HG03097 (cell line): ENCODE measurements around the gene MMRN2.
A peak's percentile ranks its signal among the peaks of the same experiment; 100 is the strongest.

ENCODE experiments used
- ATAC-seq: cut with Tn5 transposase; IDR thresholded peaks from one replicate; pipeline ENCODE4 v1.9.1; 2021; ENCODE audit not compliant: unreplicated experiment, low FRiP score

The MMRN2 gene

GRCh38 chr10:86899670-86900276, 57.6 kb downstream of the MMRN2 start:
- no peak for ATAC-seq

- ATAC-seq: no peak
These were observed 58.3 kb downstream of the MMRN2 start for GRCh38 chr10:86899132-86899531.

GRCh38 chr10:86898511-86898910, 58.9 kb downstream of the MMRN2 start:
- no peak for ATAC-seq

GRCh38 chr10:86889997-86890396, 67.4 kb downstream of the MMRN2 start:
- ATAC-seq: no peak

GRCh38 chr10:86888585-86889381, 68.6 kb downstream of the MMRN2 start:
- peak; percentile 94 for ATAC-seq
